K562 (cell line): ENCODE results near the gene SMIM3. TPM values are rescaled to one million over a fixed set of nuclear protein-coding genes. Genes with fewer than 3 reads are reported as not detected.

Experiments
- AFF1 ChIP-seq, 2 experiments: fragments of 450-650 bp; IDR thresholded peaks; 2 replicates each; pipeline ENCODE4 v1.6.1; 2018; ENCODE audit warnings: mild to moderate bottlenecking in 2 of 2, low read depth in 1 of 2; ENCODE audit not compliant: partially characterized antibody in 2 of 2
- ARNT ChIP-seq, 2 experiments: fragments of 450-650 bp; IDR thresholded peaks; 2 replicates each; pipeline ENCODE4 v1.6.1; 2016; ENCODE audit warnings: mild to moderate bottlenecking in 1 of 2
- ASH1L ChIP-seq: fragments of 450-650 bp; IDR thresholded peaks from 2 replicates; pipeline ENCODE4 v1.6.1; 2018; ENCODE audit warnings: borderline replicate concordance, mild to moderate bottlenecking, low read depth; ENCODE audit not compliant: partially characterized antibody
- DMBX1 ChIP-seq: fragments of 250-450 bp; sonication (Bioruptor Pico); IDR thresholded peaks from 2 replicates; pipeline ENCODE4 v1.8.0; 2022; ENCODE audit warnings: inconsistent platforms, mild to moderate bottlenecking, moderate library complexity, borderline replicate concordance
- E2F3 ChIP-seq: fragments of 250-450 bp; sonication (Bioruptor Pico); IDR thresholded peaks from 2 replicates; pipeline ENCODE4 v1.4.0; 2020; ENCODE audit warnings: mild to moderate bottlenecking
- EP400 ChIP-seq: fragments of 450-650 bp; IDR thresholded peaks from 2 replicates; pipeline ENCODE4 v1.6.1; 2017; ENCODE audit warnings: antibody characterized with exemption, mild to moderate bottlenecking, moderate library complexity
- HES1 ChIP-seq: fragments of 450-650 bp; IDR thresholded peaks from 2 replicates; pipeline ENCODE4 v1.6.1; 2016; ENCODE audit warnings: low read depth, mild to moderate bottlenecking, moderate library complexity
- LEF1 ChIP-seq: fragments of 450-650 bp; IDR thresholded peaks from 2 replicates; pipeline ENCODE4 v1.6.1; 2016; ENCODE audit warnings: mild to moderate bottlenecking
- MBD2 ChIP-seq: sonication (generic); IDR thresholded peaks from 2 replicates; pipeline ENCODE4 v1.6.1; 2016; ENCODE audit warnings: low read depth, borderline replicate concordance
- MED1 ChIP-seq: sonication (generic); formaldehyde crosslinking; IDR thresholded peaks from 2 replicates; pipeline ENCODE4 v1.8.1; 2023; ENCODE audit warnings: missing genetic modification reagents, borderline replicate concordance
- MEF2D ChIP-seq: conservative IDR thresholded peaks from 2 replicates; pipeline ENCODE4 v1.6.1; 2016; ENCODE audit warnings: low read depth, missing genetic modification characterization, missing compliant biosample characterization
- NBN ChIP-seq: fragments of 450-650 bp; IDR thresholded peaks from 2 replicates; pipeline ENCODE4 v1.6.1; 2016; ENCODE audit warnings: low read depth, mild to moderate bottlenecking
- PHF8 ChIP-seq: fragments of 200-600 bp; sonication (generic); IDR thresholded peaks from 2 replicates; pipeline ENCODE4 v1.6.1; 2012; ENCODE audit warnings: mixed run types, mild to moderate bottlenecking, inconsistent platforms, low read length, moderate library complexity, borderline replicate concordance
- PRDM10 ChIP-seq: fragments of 450-650 bp; IDR thresholded peaks from 2 replicates; pipeline ENCODE4 v1.6.1; 2018; ENCODE audit not compliant: partially characterized antibody
- SMC3 ChIP-seq: conservative IDR thresholded peaks from 2 replicates; pipeline ENCODE4 v1.6.1; 2011; ENCODE audit warnings: low read depth, low read length, improper control_type of control experiment; ENCODE audit not compliant: insufficient read depth
- SNRNP70 ChIP-seq: fragments of 200-400 bp; formaldehyde crosslinking; optimal IDR thresholded peaks from 2 replicates; pipeline ENCODE3; 2017; ENCODE audit warnings: low read depth, low read length
- THRAP3 ChIP-seq: fragments of 450-650 bp; IDR thresholded peaks from 2 replicates; pipeline ENCODE4 v1.6.1; 2016; ENCODE audit warnings: mild to moderate bottlenecking, inconsistent platforms, borderline replicate concordance
- TOE1 ChIP-seq, 2 experiments: fragments of 450-650 bp in 1 of 2; sonication (generic) in 1 of 2; formaldehyde crosslinking in 1 of 2; IDR thresholded peaks; 2 replicates each; pipeline versions ENCODE4 v1.7.1 to v1.8.0; 2016 to 2022; ENCODE audit warnings: borderline replicate concordance in 2 of 2, mild to moderate bottlenecking in 2 of 2, antibody characterized with exemption in 1 of 2, inconsistent platforms in 1 of 2, low read depth in 1 of 2, missing genetic modification reagents in 1 of 2, moderate library complexity in 1 of 2
- ZNF146 ChIP-seq: IDR thresholded peaks from one replicate; pipeline ENCODE4 v1.6.1; 2018; ENCODE audit warnings: missing compliant biosample characterization; ENCODE audit not compliant: unreplicated experiment
- polyA plus RNA-seq, 8 experiments: library from polyadenylated mRNA; depleted of rRNA in 4 of 8; stranded (reverse) in 5 of 8; unstranded in 3 of 8; fragments of >200 nt; fragmentation: Nextera tagmentation in 2 of 8; fragmentation: Illumina TruSeq in 1 of 8; extraction: Ambion mirVana in 2 of 8; extraction: Trizol in 1 of 8; gene quantifications; 2 replicates each; pipeline versions ENCODE4 v1.2.1 to v1.2.3, GENCODE V29; 2011 to 2014; ENCODE audit warnings: inconsistent platforms in 1 of 8, missing spikeins in 1 of 8
- total RNA-seq, 7 experiments: library from RNA; depleted of rRNA in 6 of 7; stranded (reverse); fragments of >200 nt in 6 of 7; fragmentation: Illumina TruSeq in 2 of 7; extraction: Trizol in 2 of 7; gene quantifications; 2 replicates each; pipeline versions ENCODE4 v1.2.1 to v1.2.3, GENCODE V29; 2011 to 2021; ENCODE audit warnings: low replicate concordance in 1 of 7

The SMIM3 gene
- total and polyA plus RNA-seq, 9 of the 15 experiments (the other 6 are each of a cell fraction or from before 2014, with no cell fraction given), result 4.1 to 27.7 (median 13.6) TPM

- TF ChIP-seq AFF1 (IDR thresholded peaks at IDR 0.05; ENCODE audit: low read depth in 1 of 2, partially characterized antibody in 2 of 2), result peak; percentile 47 to 93
- no peak for TF ChIP-seq MED1
- TF ChIP-seq ARNT (IDR thresholded peaks at IDR 0.05), result no peak; a peak in 1 of 4 replicates
- no peak for TF ChIP-seq HES1
- no peak for TF ChIP-seq THRAP3
- TF ChIP-seq MBD2, result no peak
- no peak for TF ChIP-seq MEF2D (tag)
- TF ChIP-seq TOE1 (IDR thresholded peaks at IDR 0.05; ENCODE audit: borderline replicate concordance), result peak; percentile 42; the same call in 1 of the 2 replicates
- TF ChIP-seq TOE1 (CRISPR knock-in tag; IDR thresholded peaks at IDR 0.05; ENCODE audit: borderline replicate concordance, low read depth), result no peak
- no peak for TF ChIP-seq DMBX1 (CRISPR knock-in tag)
- no peak for TF ChIP-seq PHF8
- TF ChIP-seq E2F3 (CRISPR knock-in tag), result no peak
- TF ChIP-seq LEF1, result peak; percentile 13; the same call in 1 of the 2 replicates
- TF ChIP-seq NBN, result peak; percentile 67; the same call in 1 of the 2 replicates
- peak; percentile 60; the same call in 1 of the 2 replicates for TF ChIP-seq SMC3
- TF ChIP-seq ASH1L, result no peak
- no peak for TF ChIP-seq EP400
- no peak for TF ChIP-seq SNRNP70
- no peak for TF ChIP-seq PRDM10
- no peak for TF ChIP-seq ZNF146 (CRISPR knock-in tag)
Measured at GRCh38 chr5:150801117-150801927, 22.8 kb downstream of the SMIM3 start (continued).
